Naive thymus-derived CD4-positive, alpha-beta T cell (primary cell): ENCODE data around the gene PCBP3. TPM values are rescaled to one million over a fixed set of nuclear protein-coding genes. Genes with fewer than 3 reads are reported as not detected.

Experiments used
- ATAC-seq: fragments of 150-1000 bp; cut with Tn5 transposase; 2 replicates; pipeline ENCODE4 v1.10.0; 2021; ENCODE audit warnings: mild to moderate bottlenecking, moderate library complexity
- CTCF ChIA-PET: fragments of 350-600 bp; sonication (Branson Sonifier 250); formaldehyde crosslinking; loops from one replicate; lab custom pipeline; 2021; ENCODE audit warnings: antibody characterized with exemption; lab: Charles Lee
- POLR2A ChIA-PET: fragments of 350-600 bp; sonication (Branson Sonifier 250); formaldehyde crosslinking; loops from one replicate; lab custom pipeline; 2021; ENCODE audit warnings: antibody characterized with exemption, inconsistent platforms; lab: Charles Lee
- DNase-seq, 9 donors: peaks; one replicate each; pipeline versions ENCODE4 v3.0.0 to v3.0.0-alpha.2; 2020 to 2022; ENCODE audit warnings: mixed read lengths in 1 of 9
- H3K27ac ChIP-seq: one replicate; pipeline ENCODE4 v1.7.0; 2013; ENCODE audit warnings: mild to moderate bottlenecking, low read depth, low read length, moderate library complexity
- H3K27me3 ChIP-seq, 2 donors: one replicate each; pipeline ENCODE4 v1.7.0; 2013; ENCODE audit warnings: low read length in 2 of 2, mild to moderate bottlenecking in 2 of 2, moderate library complexity in 2 of 2; ENCODE audit not compliant: control insufficient read depth in 2 of 2, insufficient read depth in 2 of 2
- H3K36me3 ChIP-seq, 3 experiments: 1 replicate in 2 of 3; 2 replicates in 1 of 3; pipeline ENCODE4 v1.7.0; 2013; ENCODE audit warnings: low read length in 3 of 3, mild to moderate bottlenecking in 3 of 3, moderate library complexity in 1 of 3; ENCODE audit not compliant: insufficient read depth in 3 of 3, control insufficient read depth in 2 of 3
- H3K4me1 ChIP-seq, 2 donors: one replicate each; pipeline ENCODE4 v1.7.0; 2013; ENCODE audit warnings: low read length in 2 of 2, mild to moderate bottlenecking in 2 of 2, moderate library complexity in 1 of 2; ENCODE audit not compliant: control insufficient read depth in 2 of 2, insufficient read depth in 2 of 2
- H3K4me3 ChIP-seq: 2 replicates; pipeline ENCODE4 v1.7.0; 2013; ENCODE audit warnings: mild to moderate bottlenecking, low read length
- H3K9me3 ChIP-seq, 3 experiments: 1 replicate in 2 of 3; 2 replicates in 1 of 3; pipeline ENCODE4 v1.7.0; 2013; ENCODE audit warnings: low read length in 3 of 3; ENCODE audit not compliant: control insufficient read depth in 2 of 3
- H3K27ac Mint-ChIP-seq, 9 donors: one replicate each; pipeline ENCODE4 v1.8.0; 2020 to 2022; ENCODE audit warnings: mixed read lengths in 9 of 9, mild to moderate bottlenecking in 8 of 9, moderate library complexity in 5 of 9, inconsistent platforms in 2 of 9
- H3K27me3 Mint-ChIP-seq, 5 donors: one replicate each; pipeline ENCODE4 v1.8.0; 2021 to 2022; ENCODE audit warnings: mixed read lengths in 5 of 5, mild to moderate bottlenecking in 1 of 5
- H3K36me3 Mint-ChIP-seq, 5 donors: one replicate each; pipeline ENCODE4 v1.8.0; 2020 to 2022; ENCODE audit warnings: mixed read lengths in 5 of 5, mild to moderate bottlenecking in 3 of 5, inconsistent platforms in 1 of 5
- H3K4me1 Mint-ChIP-seq, 7 donors: one replicate each; pipeline ENCODE4 v1.8.0; 2020 to 2022; ENCODE audit warnings: mixed read lengths in 7 of 7, mild to moderate bottlenecking in 3 of 7, inconsistent platforms in 1 of 7
- H3K4me3 Mint-ChIP-seq, 10 donors: one replicate each; pipeline ENCODE4 v1.8.0; 2020 to 2022; ENCODE audit warnings: mild to moderate bottlenecking in 10 of 10, mixed read lengths in 10 of 10, moderate library complexity in 6 of 10, inconsistent platforms in 2 of 10
- H3K9me3 Mint-ChIP-seq, 11 donors: one replicate each; pipeline ENCODE4 v1.8.0; 2020 to 2022; ENCODE audit warnings: mixed read lengths in 11 of 11, mild to moderate bottlenecking in 4 of 11, inconsistent platforms in 1 of 11, moderate library complexity in 1 of 11
- intact Hi-C, 2 donors: fragments of 100-400 bp; cut with micrococcal nuclease; formaldehyde crosslinking; loops; one replicate each; pipeline ENCODE4 v1.15.1; 2023
- polyA plus RNA-seq, 2 donors: library from polyadenylated mRNA; unstranded; fragments of 300-500 nt; fragmentation: Illumina TruSeq; gene quantifications; one replicate each; pipeline ENCODE4 v1.2.3, GENCODE V29; 2021
- total RNA-seq, 6 experiments: library from RNA in 5 of 6; stranded (reverse) in 5 of 6; gene quantifications; 1 replicate in 5 of 6; 2 replicates in 1 of 6; pipeline ENCODE4 v1.2.3 and lab custom pipeline; 2021 to 2026

Gene PCBP3
- total and polyA plus RNA-seq, 7 experiments from 2014 or later = 1.2 to 5.2 (median 1.6) TPM

DNA sequence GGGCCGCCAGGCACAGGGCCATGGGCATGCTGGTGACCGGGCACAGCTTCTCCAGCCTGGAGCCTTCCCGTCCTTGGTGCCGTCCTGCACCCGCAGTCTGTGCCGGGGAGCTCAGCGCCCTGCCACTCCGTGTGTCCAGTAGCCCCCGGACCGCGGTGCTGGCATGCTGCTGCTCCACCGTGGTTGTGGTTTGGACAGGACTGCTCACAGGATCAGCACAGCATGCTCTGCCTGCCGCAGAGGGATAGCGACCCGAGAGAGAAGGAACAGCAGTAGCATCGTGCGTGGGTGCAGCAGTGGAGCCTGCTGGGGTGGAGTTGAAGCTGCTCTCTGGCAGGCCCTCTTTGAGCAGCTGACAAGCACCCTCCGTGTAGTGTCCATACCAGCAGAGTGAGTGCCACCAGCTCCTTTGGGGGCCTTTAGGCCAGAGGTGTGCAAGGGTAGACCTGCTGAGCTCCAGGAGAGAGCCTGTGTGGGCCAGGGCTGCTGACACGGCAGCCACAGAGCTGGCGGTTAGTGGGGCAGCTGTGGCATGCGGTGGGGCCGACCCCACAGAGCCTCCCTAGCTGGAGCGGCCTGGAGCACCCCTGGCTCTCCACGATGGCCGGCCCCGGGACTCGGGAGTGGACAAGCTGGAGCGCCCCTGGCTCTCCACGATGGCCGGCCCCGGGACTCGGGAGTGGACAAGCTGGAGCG lies 6.4 kb upstream of the PCBP3 start:
- ChIA-PET CTCF (no interaction called here), POLR2A (no interaction called here)
- peaks cover 0 to 32% of the 10 kb centered on the region in 2 donors for H3K4me1 ChIP-seq
- H3K27ac Mint-ChIP-seq = peak overlapping the region in 2 of 9 donors; percentile 6 to 19
- no peaks in the 10 kb centered on the region for H3K36me3 ChIP-seq
- intact Hi-C loops = no loop called here
- DNase-seq = no peak
- H3K27me3 ChIP-seq = no peaks in the 10 kb centered on the region
- no peak overlapping the region for H3K4me3 ChIP-seq
- H3K9me3 Mint-ChIP-seq = no peaks in the 10 kb centered on the region
- H3K27ac ChIP-seq = no peak overlapping the region
- H3K4me1 Mint-ChIP-seq = peaks cover 9 to 44% (median 35%) of the 10 kb centered on the region in 7 donors
- H3K27me3 Mint-ChIP-seq = peaks cover 0 to 3% (median 0%) of the 10 kb centered on the region in 5 donors
- H3K36me3 Mint-ChIP-seq = no peaks in the 10 kb centered on the region
- H3K9me3 ChIP-seq = no peaks in the 10 kb centered on the region
- no peak overlapping the region for H3K4me3 Mint-ChIP-seq
- ATAC-seq = no peak

GRCh38 chr21:45637883-45638282 lies 5.6 kb upstream of the PCBP3 start:
- Histone ChIP-seq H3K27me3 (no peaks in the 10 kb centered on the region), H3K4me3 (no peak overlapping the region), H3K9me3 (no peaks in the 10 kb centered on the region), H3K4me1 (peaks cover 0 to 27% of the 10 kb centered on the region in 2 donors), H3K27ac (no peak overlapping the region), H3K36me3 (no peaks in the 10 kb centered on the region)
- CTCF ChIA-PET = no interaction called here
- ATAC-seq = no peak
- Mint-ChIP-seq H3K36me3 (no peaks in the 10 kb centered on the region), H3K27me3 (peaks cover 0 to 3% (median 0%) of the 10 kb centered on the region in 5 donors), H3K27ac (no peak overlapping the region), H3K4me3 (peak overlapping the region in 1 of 10 donors; percentile 4), H3K9me3 (no peaks in the 10 kb centered on the region), H3K4me1 (peaks cover 9 to 38% (median 29%) of the 10 kb centered on the region in 7 donors)
- POLR2A ChIA-PET = no interaction called here
- intact Hi-C loops = no loop called here
- DNase-seq = no peak

- Histone ChIP-seq H3K27me3 (no peaks in the 10 kb centered on the region), H3K9me3 (no peaks in the 10 kb centered on the region), H3K27ac (no peak overlapping the region), H3K4me3 (no peak overlapping the region), H3K36me3 (no peaks in the 10 kb centered on the region), H3K4me1 (peaks cover 0 to 27% of the 10 kb centered on the region in 2 donors)
- CTCF ChIA-PET = no interaction called here
- POLR2A ChIA-PET = interaction anchor here (0.5 kb wide), 1 partner anchor 695 kb away, joined by 3 read pairs; no protein-coding TSS in a partner anchor
- Mint-ChIP-seq H3K27ac (peak overlapping the region in 6 of 9 donors; percentile 34 to 80 (median 64)), H3K27me3 (peaks cover 0 to 3% (median 0%) of the 10 kb centered on the region in 5 donors), H3K9me3 (no peaks in the 10 kb centered on the region), H3K4me3 (peak overlapping the region in 1 of 10 donors; percentile 58), H3K4me1 (peaks cover 9 to 38% (median 29%) of the 10 kb centered on the region in 7 donors), H3K36me3 (no peaks in the 10 kb centered on the region)
- ATAC-seq (no peak), DNase-seq (no peak)
- intact Hi-C loops = no loop called here
Measured at GRCh38 chr21:45638707-45639106, 4.8 kb upstream of the PCBP3 start.

- Histone ChIP-seq H3K4me3 (no peak overlapping the region), H3K27ac (no peak overlapping the region), H3K36me3 (no peaks in the 10 kb centered on the region), H3K9me3 (no peaks in the 10 kb centered on the region), H3K4me1 (peaks cover 3 to 30% of the 10 kb centered on the region in 2 donors), H3K27me3 (peaks cover 0 to 2% of the 10 kb centered on the region in 2 donors)
- Mint-ChIP-seq H3K9me3 (no peaks in the 10 kb centered on the region), H3K4me3 (peak overlapping the region in 4 of 10 donors; percentile 25 to 58 (median 36)), H3K27me3 (peaks cover 0 to 4% (median 0%) of the 10 kb centered on the region in 5 donors), H3K27ac (peak overlapping the region in 5 of 9 donors; percentile 4 to 97 (median 67)), H3K36me3 (no peaks in the 10 kb centered on the region), H3K4me1 (peaks cover 11 to 41% (median 32%) of the 10 kb centered on the region in 7 donors)
- intact Hi-C loops = no loop called here
- ATAC-seq = no peak
- ChIA-PET CTCF (no interaction called here), POLR2A (no interaction called here)
- no peak for DNase-seq
Measured at GRCh38 chr21:45639206-45640000, 4.1 kb upstream of the PCBP3 start.

DNA sequence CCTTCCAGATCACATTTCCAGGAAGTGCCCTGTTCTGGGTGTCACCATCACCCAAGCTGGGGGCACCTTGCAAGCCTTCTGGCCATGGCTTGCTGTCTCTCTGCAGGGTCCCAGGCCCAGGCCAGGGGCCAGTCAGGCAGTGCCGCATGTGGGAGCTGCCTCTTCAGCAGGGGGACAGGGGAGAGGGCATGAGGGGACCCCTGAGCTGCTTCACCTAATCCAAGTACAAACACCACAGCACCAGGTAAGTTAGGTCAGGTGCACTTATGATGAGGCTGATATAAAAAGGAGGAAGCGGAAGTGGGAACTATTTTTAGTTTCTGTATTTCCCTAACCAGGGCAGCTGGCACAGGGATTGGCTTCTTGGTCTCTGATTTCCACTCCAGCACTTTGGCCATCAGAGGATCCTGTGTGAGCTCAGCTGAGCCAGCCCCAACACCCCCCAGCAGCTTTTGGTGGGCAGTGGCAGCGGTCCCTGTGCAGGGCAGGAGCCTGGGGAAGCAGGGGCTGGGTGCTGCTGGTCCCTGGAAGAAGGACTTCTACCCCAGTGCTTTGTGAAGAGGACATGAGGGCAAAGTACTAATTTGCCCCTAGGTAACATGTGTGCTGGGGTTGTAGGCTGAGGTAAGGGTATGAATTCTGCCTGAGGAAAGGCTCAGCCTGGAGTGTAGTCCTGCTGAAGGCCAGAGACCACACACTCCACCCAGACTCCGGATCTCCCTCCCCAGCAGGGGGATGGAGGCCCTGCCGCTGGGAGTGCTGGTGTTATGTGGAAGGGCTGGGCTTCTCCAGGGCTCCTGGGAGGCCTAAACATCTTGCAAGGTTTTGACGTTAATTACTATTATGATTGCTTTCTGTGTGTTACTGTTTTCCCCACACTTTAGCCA lies 3.3 kb upstream of the PCBP3 start:
- intact Hi-C loops = loop anchor here (5.0 to 10.0 kb wide), 8 partner anchors 65 to 1303 kb away; partner anchors contain the start of genes LSS (in 2 of the 2), CFAP410 (in 1 of the 2), COL6A1 (in 1 of the 2) and ITGB2 (in 1 of the 2)
- Mint-ChIP-seq H3K4me1 (peaks cover 16 to 46% (median 38%) of the 10 kb centered on the region in 7 donors), H3K27ac (peak overlapping the region in 8 of 9 donors; percentile 4 to 97 (median 81)), H3K27me3 (peaks cover 0 to 10% (median 0%) of the 10 kb centered on the region in 5 donors), H3K4me3 (peak overlapping the region; percentile 7 to 81 (median 58)), H3K36me3 (no peaks in the 10 kb centered on the region), H3K9me3 (no peaks in the 10 kb centered on the region)
- no peak for ATAC-seq
- Histone ChIP-seq H3K27me3 (peaks cover 0 to 10% of the 10 kb centered on the region in 2 donors), H3K9me3 (no peaks in the 10 kb centered on the region), H3K27ac (peak overlapping the region; percentile 63), H3K4me1 (peaks cover 6 to 36% of the 10 kb centered on the region in 2 donors), H3K36me3 (no peaks in the 10 kb centered on the region), H3K4me3 (no peak overlapping the region)
- ChIA-PET POLR2A (no interaction called here), CTCF (no interaction called here)
- DNase-seq = no peak
